K562 (cell line): Measurements from ENCODE around the gene IZUMO4. TPM values are rescaled to one million over a fixed set of nuclear protein-coding genes. Genes with fewer than 3 reads are reported as not detected.

Source experiments
- CBX1 ChIP-seq: sonication (generic); IDR thresholded peaks from 2 replicates; pipeline ENCODE4 v1.6.1; 2016; ENCODE audit warnings: antibody characterized with exemption, low read depth, mild to moderate bottlenecking
- CC2D1A ChIP-seq: fragments of 450-650 bp; IDR thresholded peaks from 2 replicates; pipeline ENCODE4 v1.6.1; 2017; ENCODE audit warnings: mild to moderate bottlenecking
- NFYB ChIP-seq: IDR thresholded peaks from 2 replicates; pipeline ENCODE4 v1.6.1; 2011; ENCODE audit warnings: mild to moderate bottlenecking, moderate library complexity; ENCODE audit not compliant: insufficient read length; ENCODE audit errors: extremely low read depth
- NR1H2 ChIP-seq: sonication (generic); formaldehyde crosslinking; IDR thresholded peaks from 2 replicates; pipeline ENCODE4 v1.4.0; 2020; ENCODE audit warnings: mild to moderate bottlenecking, missing genetic modification reagents
- PREB ChIP-seq: sonication (generic); formaldehyde crosslinking; IDR thresholded peaks from 2 replicates; pipeline ENCODE4 v1.8.1; 2023; ENCODE audit warnings: mild to moderate bottlenecking, missing genetic modification reagents
- SIN3A ChIP-seq, 2 experiments: fragments of 150-350 bp in 1 of 2; IDR thresholded peaks; 2 replicates each; pipeline ENCODE4 v1.6.1; 2011 to 2016; ENCODE audit warnings: borderline replicate concordance in 2 of 2, low read depth in 2 of 2, low read length in 2 of 2, mild to moderate bottlenecking in 2 of 2, moderate library complexity in 2 of 2; ENCODE audit not compliant: control insufficient read depth in 1 of 2
- SREBF1 ChIP-seq: fragments of 150-350 bp; IDR thresholded peaks from 2 replicates; pipeline ENCODE4 v1.6.1; 2014; ENCODE audit warnings: antibody characterized with exemption, low read depth, low read length, borderline replicate concordance
- TEAD4 ChIP-seq, 2 experiments: sonication (generic) in 1 of 2; formaldehyde crosslinking in 1 of 2; IDR thresholded peaks; 2 replicates each; pipeline versions ENCODE4 v1.6.1 to v1.8.0; 2012 to 2022; ENCODE audit warnings: borderline replicate concordance in 1 of 2, inconsistent platforms in 1 of 2, low read length in 1 of 2, mild to moderate bottlenecking in 1 of 2, missing genetic modification reagents in 1 of 2
- THAP12 ChIP-seq: fragments of 250-450 bp; sonication (Bioruptor Pico); IDR thresholded peaks from 2 replicates; pipeline ENCODE4 v1.9.0; 2021; ENCODE audit warnings: mild to moderate bottlenecking, inconsistent platforms
- UBTF ChIP-seq, 2 experiments: IDR thresholded peaks; 2 replicates each; pipeline ENCODE4 v1.6.1; 2012; ENCODE audit warnings: improper control_type of control experiment in 2 of 2, low read depth in 2 of 2, low read length in 2 of 2, borderline replicate concordance in 1 of 2
- ZC3H4 ChIP-seq: sonication (generic); formaldehyde crosslinking; IDR thresholded peaks from 2 replicates; pipeline ENCODE4 v1.9.0; 2021; ENCODE audit warnings: missing genetic modification reagents, borderline replicate concordance
- ZNF592 ChIP-seq: fragments of 450-650 bp; IDR thresholded peaks from 2 replicates; pipeline ENCODE4 v1.6.1; 2017; ENCODE audit warnings: antibody characterized with exemption, mild to moderate bottlenecking
- ZNF780A ChIP-seq: fragments of 250-450 bp; sonication (Bioruptor Pico); IDR thresholded peaks from 2 replicates; pipeline ENCODE4 v1.5.0; 2021; ENCODE audit warnings: mild to moderate bottlenecking
- polyA plus RNA-seq, 8 experiments: library from polyadenylated mRNA; depleted of rRNA in 4 of 8; stranded (reverse) in 5 of 8; unstranded in 3 of 8; fragments of >200 nt; fragmentation: Nextera tagmentation in 2 of 8; fragmentation: Illumina TruSeq in 1 of 8; extraction: Ambion mirVana in 2 of 8; extraction: Trizol in 1 of 8; gene quantifications; 2 replicates each; pipeline versions ENCODE4 v1.2.1 to v1.2.3, GENCODE V29; 2011 to 2014; ENCODE audit warnings: inconsistent platforms in 1 of 8, missing spikeins in 1 of 8
- total RNA-seq, 7 experiments: library from RNA; depleted of rRNA in 6 of 7; stranded (reverse); fragments of >200 nt in 6 of 7; fragmentation: Illumina TruSeq in 2 of 7; extraction: Trizol in 2 of 7; gene quantifications; 2 replicates each; pipeline versions ENCODE4 v1.2.1 to v1.2.3, GENCODE V29; 2011 to 2021; ENCODE audit warnings: low replicate concordance in 1 of 7

Gene IZUMO4
- total and polyA plus RNA-seq, 9 of the 15 experiments (the other 6 are each of a cell fraction or from before 2014, with no cell fraction given), result 0.07 to 3.9 (median 1.2) TPM

GRCh38 chr19:2061495-2062388 lies 35.0 kb upstream of the IZUMO4 start (continued):
- TF ChIP-seq ZNF592 (0 out of 2 replicates have a peak, but pooled peaks have one; percentile 25), NFYB (peak; percentile 18), UBTF (IDR thresholded peaks at IDR 0.05; ENCODE audit: borderline replicate concordance in 1 of 2, low read depth in 2 of 2, low read length in 2 of 2) (no peak), TEAD4 (IDR thresholded peaks at IDR 0.05; ENCODE audit: low read length) (peak; percentile 7; the same call in 1 of the 2 replicates), TEAD4 (CRISPR knock-in tag; IDR thresholded peaks at IDR 0.05; ENCODE audit: borderline replicate concordance) (peak; percentile 75; the same call in 1 of the 2 replicates), PREB (CRISPR knock-in tag) (no peak), THAP12 (CRISPR knock-in tag) (peak; percentile 53; the same call in 1 of the 2 replicates), CBX1 (0 out of 2 replicates have a peak, but pooled peaks have one; percentile 18), CC2D1A (peak; percentile 41; the same call in 1 of the 2 replicates), NR1H2 (CRISPR knock-in tag) (no peak), ZC3H4 (peak; percentile 97), SREBF1 (no peak), SIN3A (IDR thresholded peaks at IDR 0.05; ENCODE audit: borderline replicate concordance in 2 of 2, control insufficient read depth in 1 of 2, low read depth in 2 of 2, low read length in 2 of 2) (peak; percentile 46 to 60; a peak in 2 of 4 replicates), ZNF780A (CRISPR knock-in tag) (no peak)
